IMR-90 (cell line): ENCODE results near the gene FERMT3. TPM values are rescaled to one million over a fixed set of nuclear protein-coding genes. Genes with fewer than 3 reads are reported as not detected.

Source experiments
- ATAC-seq: fragments of 200-7000 bp; cut with Tn5 transposase; 2 replicates; pipeline ENCODE4 v1.9.1; 2020; ENCODE audit warnings: low read depth, mild to moderate bottlenecking, moderate library complexity
- BruUV-seq: library from RNA; stranded (reverse); fragments of 400-500 nt; replicated peaks from 2 replicates; lab custom pipeline; 2021; lab: Mats Ljungman, UMichigan
- CTCF ChIA-PET: fragments of 300-600 bp; formaldehyde crosslinking; extraction: SDS; loops from one replicate; lab custom pipeline; 2021; ENCODE audit warnings: antibody characterized with exemption; lab: Yijun Ruan, JAX
- POLR2A ChIA-PET: fragments of 300-600 bp; sonication (Branson Sonifier 250); formaldehyde crosslinking; loops from one replicate; lab custom pipeline; 2022; ENCODE audit warnings: antibody characterized with exemption; ENCODE audit not compliant: unreplicated experiment; lab: Charles Lee
- DNase-seq: peaks from one replicate; pipeline ENCODE4 v3.0.0; 2013
- H2AFZ ChIP-seq: replicated peaks from 2 replicates; pipeline ENCODE3; 2013; ENCODE audit warnings: low read length, mild to moderate bottlenecking; ENCODE audit not compliant: poor library complexity
- H2AK5ac ChIP-seq: 2 replicates; pipeline ENCODE4 v1.6.1; 2013; ENCODE audit warnings: low read depth, low read length, inconsistent platforms
- H2AK9ac ChIP-seq: replicated peaks from 2 replicates; pipeline ENCODE3; 2013; ENCODE audit warnings: mild to moderate bottlenecking, low read depth, low read length, moderate library complexity; ENCODE audit not compliant: poor library complexity
- H2BK120ac ChIP-seq: 2 replicates; pipeline ENCODE4 v1.6.1; 2013; ENCODE audit warnings: low read depth, low read length, inconsistent platforms
- H2BK15ac ChIP-seq: 3 replicates; pipeline ENCODE4 v1.6.1; 2013; ENCODE audit warnings: low read depth, low read length, inconsistent platforms
- H2BK20ac ChIP-seq: 2 replicates; pipeline ENCODE4 v1.6.1; 2013; ENCODE audit warnings: low read depth, mild to moderate bottlenecking, inconsistent platforms, low read length, moderate library complexity
- H2BK5ac ChIP-seq: 2 replicates; pipeline ENCODE4 v1.6.1; 2013; ENCODE audit warnings: mild to moderate bottlenecking, low read depth, low read length, inconsistent platforms; ENCODE audit not compliant: poor library complexity, severe bottlenecking
- H3K14ac ChIP-seq: replicated peaks from 2 replicates; pipeline ENCODE4 v1.6.1; 2013; ENCODE audit warnings: low read depth, low read length, inconsistent platforms
- H3K18ac ChIP-seq: 2 replicates; pipeline ENCODE4 v1.6.1; 2013; ENCODE audit warnings: low read depth, low read length, control low read depth
- H3K23ac ChIP-seq: 2 replicates; pipeline ENCODE4 v1.6.1; 2013; ENCODE audit warnings: low read depth, low read length, inconsistent platforms
- H3K27ac ChIP-seq: 2 replicates; pipeline ENCODE4 v1.5.1; 2013; ENCODE audit warnings: mild to moderate bottlenecking, control low read depth, low read length; ENCODE audit not compliant: insufficient read depth
- H3K27me3 ChIP-seq: 2 replicates; pipeline ENCODE4 v1.6.1; 2013; ENCODE audit warnings: low read length; ENCODE audit not compliant: control insufficient read depth, insufficient read depth
- H3K36me3 ChIP-seq: 2 replicates; pipeline ENCODE4 v1.6.1; 2013; ENCODE audit warnings: low read length, mixed read lengths; ENCODE audit not compliant: control insufficient read depth, insufficient read depth
- H3K4ac ChIP-seq: 2 replicates; pipeline ENCODE4 v1.6.1; 2013; ENCODE audit warnings: low read depth, low read length, inconsistent platforms
- H3K4me1 ChIP-seq: 2 replicates; pipeline ENCODE4 v1.6.1; 2013; ENCODE audit warnings: low read length, mixed read lengths; ENCODE audit not compliant: control insufficient read depth, insufficient read depth
- H3K4me2 ChIP-seq: 2 replicates; pipeline ENCODE4 v1.6.1; 2013; ENCODE audit warnings: low read depth, mild to moderate bottlenecking, control low read depth, low read length, moderate library complexity
- H3K4me3 ChIP-seq: 2 replicates; pipeline ENCODE4 v1.5.1; 2013; ENCODE audit warnings: low read depth, mild to moderate bottlenecking, control low read depth, low read length, moderate library complexity; ENCODE audit not compliant: insufficient read depth
- H3K56ac ChIP-seq: 2 replicates; pipeline ENCODE4 v1.6.1; 2013; ENCODE audit warnings: low read length, inconsistent platforms; ENCODE audit not compliant: insufficient read depth; ENCODE audit errors: extremely low read depth
- H3K79me1 ChIP-seq, 2 experiments: 2 replicates each; pipeline ENCODE4 v1.6.1; 2013; ENCODE audit warnings: low read length in 2 of 2, inconsistent platforms in 1 of 2, low read depth in 1 of 2
- H3K9ac ChIP-seq: 2 replicates; pipeline ENCODE4 v1.6.1; 2013; ENCODE audit warnings: low read depth, low read length, control low read depth
- H3K9me1 ChIP-seq: 2 replicates; pipeline ENCODE4 v1.6.1; 2013; ENCODE audit warnings: low read length, inconsistent platforms; ENCODE audit not compliant: insufficient read depth
- H3K9me3 ChIP-seq: 2 replicates; pipeline ENCODE4 v1.6.1; 2013; ENCODE audit warnings: low read length; ENCODE audit not compliant: control insufficient read depth, insufficient read depth
- H4K20me1 ChIP-seq: 2 replicates; pipeline ENCODE4 v1.6.1; 2013; ENCODE audit warnings: low read length, inconsistent platforms; ENCODE audit not compliant: insufficient read depth
- H4K5ac ChIP-seq: 2 replicates; pipeline ENCODE4 v1.6.1; 2013; ENCODE audit warnings: mild to moderate bottlenecking, low read depth, low read length, control low read depth
- H4K8ac ChIP-seq, 2 experiments: 2 replicates each; pipeline ENCODE4 v1.6.1; 2013; ENCODE audit warnings: low read depth in 2 of 2, low read length in 2 of 2, control low read depth in 1 of 2, inconsistent platforms in 1 of 2
- H4K91ac ChIP-seq: 2 replicates; pipeline ENCODE4 v1.6.1; 2013; ENCODE audit warnings: low read depth, low read length, inconsistent platforms; ENCODE audit not compliant: insufficient read depth
- BHLHE40 ChIP-seq: fragments of 150-350 bp; IDR thresholded peaks from 2 replicates; pipeline ENCODE4 v1.6.1; 2016; ENCODE audit warnings: mild to moderate bottlenecking, low read depth, low read length
- CEBPB ChIP-seq: IDR thresholded peaks from 2 replicates; pipeline ENCODE4 v1.6.1; 2012; ENCODE audit warnings: low read depth, low read length, improper control_type of control experiment
- CTCF ChIP-seq: conservative IDR thresholded peaks from 2 replicates; pipeline ENCODE4 v1.5.1; 2012; ENCODE audit warnings: mild to moderate bottlenecking, low read depth, low read length, improper control_type of control experiment
- ELK1 ChIP-seq: fragments of 150-350 bp; IDR thresholded peaks from 2 replicates; pipeline ENCODE4 v1.6.1; 2016; ENCODE audit warnings: low read depth, mild to moderate bottlenecking, low read length, moderate library complexity, borderline replicate concordance
- MAFK ChIP-seq: IDR thresholded peaks from 2 replicates; pipeline ENCODE4 v1.6.1; 2012; ENCODE audit warnings: low read depth, low read length, improper control_type of control experiment
- MAZ ChIP-seq: IDR thresholded peaks from 2 replicates; pipeline ENCODE4 v1.6.1; 2012; ENCODE audit warnings: low read depth, mild to moderate bottlenecking, low read length, improper control_type of control experiment, moderate library complexity, borderline replicate concordance
- MXI1 ChIP-seq: IDR thresholded peaks from 2 replicates; pipeline ENCODE4 v1.6.1; 2012; ENCODE audit warnings: low read depth, mild to moderate bottlenecking, low read length, moderate library complexity, borderline replicate concordance
- NFE2L2 ChIP-seq: fragments of 150-350 bp; IDR thresholded peaks from 2 replicates; pipeline ENCODE4 v1.6.1; 2016; ENCODE audit warnings: low read depth, mild to moderate bottlenecking, low read length
- POLR2A ChIP-seq: IDR thresholded peaks from 2 replicates; pipeline ENCODE4 v1.6.1; 2012; ENCODE audit warnings: mild to moderate bottlenecking, low read depth, low read length
- RAD21 ChIP-seq: IDR thresholded peaks from 2 replicates; pipeline ENCODE4 v1.6.1; 2012; ENCODE audit warnings: low read length, improper control_type of control experiment
- RCOR1 ChIP-seq: IDR thresholded peaks from 2 replicates; pipeline ENCODE4 v1.6.1; 2012; ENCODE audit warnings: mild to moderate bottlenecking, low read length, improper control_type of control experiment; ENCODE audit not compliant: insufficient replicate concordance
- RFX5 ChIP-seq: IDR thresholded peaks from 2 replicates; pipeline ENCODE4 v1.8.0; 2012; ENCODE audit warnings: low read depth, mild to moderate bottlenecking, low read length, moderate library complexity
- SMC3 ChIP-seq: fragments of 150-350 bp; IDR thresholded peaks from 2 replicates; pipeline ENCODE4 v1.6.1; 2016; ENCODE audit warnings: low read depth, mild to moderate bottlenecking, antibody characterized with exemption, low read length, moderate library complexity
- WGBS, 2 experiments: methylation state at CpG; one replicate each; pipeline versions ENCODE4 v1.1.5 to v1.1.7; 2013; ENCODE audit warnings: missing lambda C conversion rate in 2 of 2; ENCODE audit not compliant: insufficient read length in 1 of 2; ENCODE audit errors: extremely low coverage in 2 of 2; 5-methylcytosine and 5-hydroxymethylcytosine counted together
- dilution Hi-C: fragments of 300-500 bp; cut with HindIII; formaldehyde crosslinking; loops from one replicate; pipeline ENCODE4 v1.14.3; 2018; ENCODE audit warnings: low sequenced_read_pairs; ENCODE audit not compliant: unreplicated experiment
- in situ Hi-C: fragments of 300-500 bp; cut with MboI; formaldehyde crosslinking; loops from 3 replicates; pipeline ENCODE4 v1.14.3; 2019; ENCODE audit warnings: low sequenced_read_pairs, inconsistent platforms, mixed read lengths
- intact Hi-C: fragments of 100-400 bp; cut with micrococcal nuclease; formaldehyde crosslinking; loops from 2 replicates; pipeline ENCODE4 v1.10.0; 2022
- polyA plus RNA-seq, 3 experiments: library from polyadenylated mRNA; depleted of rRNA; stranded (reverse); fragments of >200 nt; gene quantifications; 2 replicates each; pipeline ENCODE4 v1.2.3, GENCODE V29; 2012; ENCODE audit warnings: low replicate concordance in 1 of 3
- total RNA-seq: library from RNA; depleted of rRNA; stranded (reverse); fragments of >200 nt; gene quantifications from 2 replicates; pipeline ENCODE4 v1.2.3, GENCODE V29; 2012
- TF ChIP-seq, protein P1 (sequence below): fragments of 150-350 bp; IDR thresholded peaks from 2 replicates; pipeline ENCODE4 v1.6.1; 2017; ENCODE audit warnings: mild to moderate bottlenecking, antibody characterized with exemption, low read length, low read depth

Gene FERMT3
- total and polyA plus RNA-seq, 2 of the 4 experiments (the other 2 are of a cell fraction): 0.36 to 2.3 TPM

DNA sequence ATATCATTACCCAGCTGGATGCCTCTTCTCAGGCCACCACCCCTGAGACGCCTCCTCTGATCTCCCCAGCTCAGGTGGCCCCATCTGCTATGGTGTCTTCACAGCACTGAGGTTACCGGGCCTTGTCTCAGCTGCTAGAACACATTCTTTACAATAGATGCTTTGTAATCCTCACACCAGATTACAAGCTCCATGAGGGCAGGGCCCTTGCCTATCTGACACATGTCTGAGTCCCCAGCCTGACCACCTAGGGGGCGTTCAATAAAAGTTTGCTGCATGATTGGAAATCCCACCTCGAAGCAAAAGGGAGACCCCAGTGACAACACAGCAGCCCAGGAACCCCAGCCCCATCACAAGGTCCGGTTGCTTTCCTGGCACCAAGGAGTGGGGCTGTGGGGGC is 42.6 kb upstream of the FERMT3 start:
- Histone ChIP-seq H3K4ac (no peak overlapping the region), H2BK5ac (no peak overlapping the region), H2AK9ac (no peak overlapping the region), H3K4me2 (no peak overlapping the region), H2AK5ac (no peak overlapping the region), H2BK120ac (no peak overlapping the region), H4K5ac (no peak overlapping the region), H3K36me3 (no peaks in the 10 kb centered on the region), H4K20me1 (no peaks in the 10 kb centered on the region), H2BK20ac (no peak overlapping the region), H4K8ac (no peak overlapping the region), H3K14ac (no peak overlapping the region), H2AFZ (no peak overlapping the region), H2BK15ac (no peak overlapping the region), H3K27ac (no peak overlapping the region), H3K27me3 (no peaks in the 10 kb centered on the region), H3K9me3 (no peaks in the 10 kb centered on the region), H3K9ac (no peak overlapping the region), H3K23ac (no peak overlapping the region), H3K4me1 (peaks cover 5% of the 10 kb centered on the region; the same call in 1 of the 2 replicates), H4K91ac (no peak overlapping the region), H3K9me1 (peaks cover 6% of the 10 kb centered on the region; the same call in 1 of the 2 replicates), H3K56ac (no peak overlapping the region), H3K79me1 (peaks cover 7 to 28% of the 10 kb centered on the region in 2 experiments; a peak in 3 of 4 replicates), H3K18ac (no peak overlapping the region), H3K4me3 (no peak overlapping the region)
- BruUV-seq: no TSS peak
- no peak for ATAC-seq
- CTCF ChIA-PET: no interaction called here
- no peak for TF ChIP-seq SMC3
- no peak for TF ChIP-seq MXI1
- no peak for TF ChIP-seq RAD21
- TF ChIP-seq POLR2A: no peak
- TF ChIP-seq, protein P1, sequence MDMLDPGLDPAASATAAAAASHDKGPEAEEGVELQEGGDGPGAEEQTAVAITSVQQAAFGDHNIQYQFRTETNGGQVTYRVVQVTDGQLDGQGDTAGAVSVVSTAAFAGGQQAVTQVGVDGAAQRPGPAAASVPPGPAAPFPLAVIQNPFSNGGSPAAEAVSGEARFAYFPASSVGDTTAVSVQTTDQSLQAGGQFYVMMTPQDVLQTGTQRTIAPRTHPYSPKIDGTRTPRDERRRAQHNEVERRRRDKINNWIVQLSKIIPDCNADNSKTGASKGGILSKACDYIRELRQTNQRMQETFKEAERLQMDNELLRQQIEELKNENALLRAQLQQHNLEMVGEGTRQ: no peak
- no peak for TF ChIP-seq RFX5
- TF ChIP-seq BHLHE40: no peak
- TF ChIP-seq CEBPB: no peak
- TF ChIP-seq MAZ: no peak
- TF ChIP-seq CTCF: no peak
- TF ChIP-seq ELK1: no peak
- no peak for TF ChIP-seq MAFK
- TF ChIP-seq NFE2L2: no peak
- TF ChIP-seq RCOR1: no peak
- POLR2A ChIA-PET: no interaction called here
- WGBS, 2 experiments: 100% methylated on average over 2 of the region's 5 CpGs; no CpG with 5 or more reads in 1 of the 2 experiments
- dilution Hi-C loops (no loop called here), in situ Hi-C loops (no loop called here), intact Hi-C loops (no loop called here)
- DNase-seq: no peak
